GM21786 (cell line): Measurements from ENCODE around the gene SMPDL3A.
"Not testable (repeated sequence)": the region's sequence is repeated elsewhere in the genome, so short reads cannot be mapped to it uniquely, and the experiment has no call there.

Experiments used
- ATAC-seq: cut with Tn5 transposase; IDR thresholded peaks from one replicate; pipeline ENCODE4 v1.9.1; 2021; ENCODE audit not compliant: unreplicated experiment

Gene SMPDL3A

GRCh38 chr6:122789182-122790027, at the start of gene SMPDL3A:
TSS of gene SMPDL3A (plus strand) at chr6:122789258. CDS start at chr6:122789347, 89 bp downstream.
- peak; percentile 60 for ATAC-seq

- ATAC-seq: no peak
Measured at GRCh38 chr6:122740091-122740490, 49.0 kb upstream of the SMPDL3A start.

GRCh38 chr6:122740936-122741335, 48.1 kb upstream of the SMPDL3A start:
- no peak for ATAC-seq

GRCh38 chr6:122744247-122744646, 44.8 kb upstream of the SMPDL3A start:
- not testable (repeated sequence) for ATAC-seq

- not testable (repeated sequence) for ATAC-seq
Measured at GRCh38 chr6:122744856-122745255, 44.2 kb upstream of the SMPDL3A start.

GRCh38 chr6:122746688-122747087, 42.4 kb upstream of the SMPDL3A start:
- no peak for ATAC-seq

GRCh38 chr6:122747573-122747972, 41.5 kb upstream of the SMPDL3A start:
- no peak for ATAC-seq

- not testable (repeated sequence) for ATAC-seq
Measured at GRCh38 chr6:122748945-122749344, 40.1 kb upstream of the SMPDL3A start.

- ATAC-seq: no peak
Measured at GRCh38 chr6:122749451-122750050, 39.5 kb upstream of the SMPDL3A start.

GRCh38 chr6:122751326-122751725, 37.7 kb upstream of the SMPDL3A start:
- peak; percentile 88 for ATAC-seq

- ATAC-seq: peak; percentile 35
Measured at GRCh38 chr6:122752459-122752858, 36.6 kb upstream of the SMPDL3A start.

- no peak for ATAC-seq
Measured at GRCh38 chr6:122753000-122753687, 35.9 kb upstream of the SMPDL3A start.

- ATAC-seq: no peak
Measured at GRCh38 chr6:122753688-122754056, 35.4 kb upstream of the SMPDL3A start.

GRCh38 chr6:122754191-122754731, 34.8 kb upstream of the SMPDL3A start:
- ATAC-seq: no peak

GRCh38 chr6:122755901-122756300, 33.2 kb upstream of the SMPDL3A start:
- ATAC-seq: no peak

GRCh38 chr6:122758927-122759334, 30.1 kb upstream of the SMPDL3A start:
- ATAC-seq: peak; percentile 98

GRCh38 chr6:122760330-122760729, 28.7 kb upstream of the SMPDL3A start:
- no peak for ATAC-seq

GRCh38 chr6:122766256-122766655, 22.8 kb upstream of the SMPDL3A start:
- ATAC-seq: no peak

GRCh38 chr6:122770835-122771601, 18.0 kb upstream of the SMPDL3A start:
- ATAC-seq: no peak

GRCh38 chr6:122772724-122773415, 16.2 kb upstream of the SMPDL3A start:
- no peak for ATAC-seq
